HEK293 (cell line): ENCODE measurements around the gene ACSBG1.

Source experiments
- CTCF ChIA-PET: fragments of 350-600 bp; formaldehyde crosslinking; extraction: SDS; loops from one replicate; lab custom pipeline; 2021; ENCODE audit warnings: antibody characterized with exemption; lab: Yijun Ruan, JAX
- POLR2A ChIA-PET: fragments of 300-600 bp; formaldehyde crosslinking; extraction: SDS; loops from one replicate; lab custom pipeline; 2020; ENCODE audit warnings: antibody characterized with exemption, inconsistent platforms; lab: Yijun Ruan, JAX
- H3K27ac ChIP-seq: fragments of 200-500 bp; sonication (Bioruptor generic); 2 replicates; pipeline ENCODE4 v1.5.1; 2014; ENCODE audit warnings: low read depth, low read length, control low read depth, inconsistent platforms; ENCODE audit errors: extremely low read depth
- H3K36me3 ChIP-seq, 2 experiments: fragments of 200-500 bp in 1 of 2; sonication (Bioruptor generic) in 1 of 2; 1 replicate in 1 of 2; 2 replicates in 1 of 2; pipeline ENCODE4 v1.5.1; 2014 to 2017; ENCODE audit warnings: inconsistent platforms in 2 of 2, low read length in 2 of 2; ENCODE audit not compliant: control insufficient read depth in 2 of 2, insufficient read depth in 1 of 2
- H3K4me1 ChIP-seq: fragments of 200-500 bp; sonication (Bioruptor generic); 2 replicates; pipeline ENCODE4 v1.5.1; 2014; ENCODE audit warnings: mild to moderate bottlenecking, low read length, inconsistent platforms; ENCODE audit not compliant: control insufficient read depth, insufficient read depth
- H3K4me3 ChIP-seq: 2 replicates; pipeline ENCODE4 v1.5.1; 2011; ENCODE audit warnings: low read depth, mild to moderate bottlenecking, control low read depth, low read length, moderate library complexity
- H3K9me3 ChIP-seq: fragments of 200-500 bp; sonication (Bioruptor generic); 2 replicates; pipeline ENCODE4 v1.5.1; 2014; ENCODE audit warnings: low read depth, low read length, inconsistent platforms; ENCODE audit not compliant: control insufficient read depth, insufficient read depth
- HOXA7 ChIP-seq: sonication (generic); formaldehyde crosslinking; IDR thresholded peaks from 2 replicates; pipeline ENCODE4 v1.8.1; 2022; ENCODE audit warnings: missing genetic modification reagents, borderline replicate concordance
- REST ChIP-seq: fragments of 450-650 bp; formaldehyde crosslinking; IDR thresholded peaks from 2 replicates; pipeline ENCODE4 v1.5.1; 2016; ENCODE audit warnings: missing biosample characterization, missing genetic modification characterization
- ZBTB6 ChIP-seq: fragments of 450-650 bp; formaldehyde crosslinking; IDR thresholded peaks from 2 replicates; pipeline ENCODE4 v1.5.1; 2017; ENCODE audit warnings: missing biosample characterization, missing genetic modification characterization
- ZNF133 ChIP-seq: fragments of 450-650 bp; formaldehyde crosslinking; IDR thresholded peaks from 2 replicates; pipeline ENCODE4 v1.5.1; 2016; ENCODE audit warnings: missing biosample characterization, missing genetic modification characterization
- ZNF184 ChIP-seq: fragments of 450-650 bp; IDR thresholded peaks from 2 replicates; pipeline ENCODE4 v1.5.1; 2018; ENCODE audit warnings: missing biosample characterization, mild to moderate bottlenecking, missing genetic modification characterization
- ZNF19 ChIP-seq: fragments of 450-650 bp; formaldehyde crosslinking; IDR thresholded peaks from 2 replicates; pipeline ENCODE4; 2016; ENCODE audit warnings: missing biosample characterization, missing genetic modification characterization, low read depth
- ZNF2 ChIP-seq: fragments of 450-650 bp; formaldehyde crosslinking; IDR thresholded peaks from 2 replicates; pipeline ENCODE4 v1.5.1; 2016; ENCODE audit warnings: missing biosample characterization, missing genetic modification characterization
- ZNF26 ChIP-seq: fragments of 450-650 bp; formaldehyde crosslinking; IDR thresholded peaks from 2 replicates; pipeline ENCODE4 v1.5.1; 2016; ENCODE audit warnings: missing biosample characterization, missing genetic modification characterization
- ZNF354C ChIP-seq: fragments of 450-650 bp; formaldehyde crosslinking; IDR thresholded peaks from 2 replicates; pipeline ENCODE4 v1.5.1; 2016; ENCODE audit warnings: missing biosample characterization, missing genetic modification characterization, low read depth, borderline replicate concordance
- ZNF366 ChIP-seq: fragments of 450-650 bp; formaldehyde crosslinking; conservative IDR thresholded peaks from 2 replicates; pipeline ENCODE4 v1.5.1; 2016; ENCODE audit warnings: missing biosample characterization, missing genetic modification characterization
- ZNF514 ChIP-seq: fragments of 450-650 bp; formaldehyde crosslinking; IDR thresholded peaks from 2 replicates; pipeline ENCODE4 v1.5.1; 2016; ENCODE audit warnings: missing biosample characterization, missing genetic modification characterization
- ZNF530 ChIP-seq: fragments of 450-650 bp; formaldehyde crosslinking; IDR thresholded peaks from 2 replicates; pipeline ENCODE4 v1.5.1; 2016; ENCODE audit warnings: low read depth, missing biosample characterization, missing genetic modification characterization
- ZSCAN23 ChIP-seq: fragments of 450-650 bp; formaldehyde crosslinking; IDR thresholded peaks from 2 replicates; pipeline ENCODE4 v1.5.1; 2016; ENCODE audit warnings: missing biosample characterization, missing genetic modification characterization
- ZSCAN4 ChIP-seq: fragments of 450-650 bp; formaldehyde crosslinking; IDR thresholded peaks from 2 replicates; pipeline ENCODE4 v1.5.1; 2017; ENCODE audit warnings: missing biosample characterization, missing genetic modification characterization

ACSBG1 gene

GRCh38 chr15:78211189-78211921 lies 23.0 kb downstream of the ACSBG1 start:
- ChIA-PET POLR2A (interaction anchor here (2.0 kb wide), 1 partner anchor 88 kb away, joined by 8 read pairs; the partner anchor contains the start of gene SKIC8), CTCF (interaction anchor here (0.6 to 8.1 kb wide), 10 partner anchors 16 to 252 kb away, joined by 3 to 56 read pairs (median 3); no protein-coding TSS in a partner anchor)
- Histone ChIP-seq H3K27ac (no peak overlapping the region), H3K9me3 (no peaks in the 10 kb centered on the region), H3K4me1 (peaks cover 12% of the 10 kb centered on the region), H3K4me3 (no peak overlapping the region), H3K36me3 (no peaks in the 10 kb centered on the region)
- TF ChIP-seq ZNF184 (tag by site-specific recombination) (0 out of 2 replicates have a peak, but pooled peaks have one; percentile 36), ZNF366 (tag by site-specific recombination) (no peak)

GRCh38 chr15:78210349-78210717 lies 24.0 kb downstream of the ACSBG1 start:
- Histone ChIP-seq H3K4me1 (peaks cover 12% of the 10 kb centered on the region), H3K27ac (no peak overlapping the region), H3K4me3 (no peak overlapping the region), H3K36me3 (no peaks in the 10 kb centered on the region), H3K9me3 (no peaks in the 10 kb centered on the region)
- ChIA-PET POLR2A (no interaction called here), CTCF (interaction anchor here (1.0 to 8.1 kb wide), 4 partner anchors 30 to 102 kb away, joined by 3 to 56 read pairs (median 5); no protein-coding TSS in a partner anchor)
- TF ChIP-seq ZSCAN4 (no peak), HOXA7 (no peak), ZNF530 (tag by site-specific recombination) (no peak), ZNF26 (tag by site-specific recombination) (no peak), ZNF19 (tag by site-specific recombination) (no peak), ZNF514 (tag by site-specific recombination) (no peak), ZSCAN23 (tag by site-specific recombination) (no peak), ZNF133 (tag by site-specific recombination) (no peak), ZNF2 (tag by site-specific recombination) (no peak), ZNF354C (no peak), ZBTB6 (tag by site-specific recombination) (no peak), REST (no peak)
